Effector memory CD8-positive, alpha-beta T cell (primary cell): Measurements from ENCODE around the gene IP6K3.

ENCODE experiments used
- ATAC-seq: fragments of 150-1000 bp; cut with Tn5 transposase; replicated peaks from 2 replicates; pipeline ENCODE4 v1.10.0; 2021; ENCODE audit warnings: mild to moderate bottlenecking, moderate library complexity
- DNase-seq, 3 experiments: peaks; one replicate each; pipeline ENCODE4 v3.0.0; 2021
- H3K27ac Mint-ChIP-seq, 2 donors: one replicate each; pipeline ENCODE4 v1.8.0; 2022; ENCODE audit warnings: mild to moderate bottlenecking in 2 of 2, mixed read lengths in 2 of 2, moderate library complexity in 2 of 2
- H3K27me3 Mint-ChIP-seq, 2 donors: one replicate each; pipeline ENCODE4 v1.8.0; 2022; ENCODE audit warnings: mixed read lengths in 2 of 2
- H3K36me3 Mint-ChIP-seq: one replicate; pipeline ENCODE4 v1.8.0; 2022; ENCODE audit warnings: mild to moderate bottlenecking, moderate library complexity, mixed read lengths; ENCODE audit not compliant: insufficient read depth
- H3K4me1 Mint-ChIP-seq, 2 donors: one replicate each; pipeline ENCODE4 v1.8.0; 2022; ENCODE audit warnings: low read depth in 2 of 2, mixed read lengths in 2 of 2
- H3K4me3 Mint-ChIP-seq, 2 donors: one replicate each; pipeline ENCODE4 v1.8.0; 2022; ENCODE audit warnings: mild to moderate bottlenecking in 2 of 2, mixed read lengths in 2 of 2, moderate library complexity in 2 of 2
- H3K9me3 Mint-ChIP-seq, 2 donors: one replicate each; pipeline ENCODE4 v1.8.0; 2022; ENCODE audit warnings: mixed read lengths in 2 of 2

The IP6K3 gene

GRCh38 chr6:33685411-33686224, 61.1 kb downstream of the IP6K3 start:
- peaks cover 5 to 22% of the 10 kb centered on the region in 2 donors for H3K4me1 Mint-ChIP-seq
- H3K36me3 Mint-ChIP-seq = peaks cover 46% of the 10 kb centered on the region
- no peak for ATAC-seq
- H3K27ac Mint-ChIP-seq = peak overlapping the region; percentile 69 to 91
- no peak for DNase-seq
- no peaks in the 10 kb centered on the region for H3K9me3 Mint-ChIP-seq
- no peak overlapping the region for H3K4me3 Mint-ChIP-seq
- no peaks in the 10 kb centered on the region for H3K27me3 Mint-ChIP-seq

GRCh38 chr6:33684983-33685382, 61.7 kb downstream of the IP6K3 start:
- DNase-seq = no peak
- no peak for ATAC-seq
- H3K4me1 Mint-ChIP-seq = peaks cover 5 to 22% of the 10 kb centered on the region in 2 donors
- no peaks in the 10 kb centered on the region for H3K9me3 Mint-ChIP-seq
- peak overlapping the region; percentile 69 to 91 for H3K27ac Mint-ChIP-seq
- peaks cover 46% of the 10 kb centered on the region for H3K36me3 Mint-ChIP-seq
- H3K4me3 Mint-ChIP-seq = no peak overlapping the region
- H3K27me3 Mint-ChIP-seq = no peaks in the 10 kb centered on the region

- Mint-ChIP-seq H3K36me3 (peaks cover 50% of the 10 kb centered on the region), H3K27ac (peak overlapping the region in 1 of 2 donors; percentile 91), H3K27me3 (no peaks in the 10 kb centered on the region), H3K4me1 (peaks cover 4 to 21% of the 10 kb centered on the region in 2 donors), H3K4me3 (no peak overlapping the region), H3K9me3 (no peaks in the 10 kb centered on the region)
- ATAC-seq = no peak
- no peak for DNase-seq
Observed at GRCh38 chr6:33684428-33684896, 62.2 kb downstream of the IP6K3 start.

- Mint-ChIP-seq H3K27ac (peak overlapping the region; percentile 86 to 91), H3K36me3 (peaks cover 51% of the 10 kb centered on the region), H3K27me3 (no peaks in the 10 kb centered on the region), H3K4me1 (peaks cover 0 to 18% of the 10 kb centered on the region in 2 donors), H3K4me3 (peak overlapping the region in 1 of 2 donors; percentile 42), H3K9me3 (no peaks in the 10 kb centered on the region)
- peak; percentile 58 for ATAC-seq
- DNase-seq = no peak
Observed at GRCh38 chr6:33683576-33684427, 62.9 kb downstream of the IP6K3 start.

- H3K27ac Mint-ChIP-seq = peak overlapping the region; percentile 86 to 91
- peak in 2 of 3 experiments; percentile 46 to 49 for DNase-seq
- H3K36me3 Mint-ChIP-seq = peaks cover 50% of the 10 kb centered on the region
- H3K27me3 Mint-ChIP-seq = no peaks in the 10 kb centered on the region
- peaks cover 0 to 18% of the 10 kb centered on the region in 2 donors for H3K4me1 Mint-ChIP-seq
- H3K9me3 Mint-ChIP-seq = no peaks in the 10 kb centered on the region
- ATAC-seq = peak; percentile 87
- peak overlapping the region in 1 of 2 donors; percentile 42 for H3K4me3 Mint-ChIP-seq
Observed at GRCh38 chr6:33683051-33683571, 63.6 kb downstream of the IP6K3 start.

- DNase-seq (no peak), ATAC-seq (no peak)
- Mint-ChIP-seq H3K27me3 (no peaks in the 10 kb centered on the region), H3K4me3 (no peak overlapping the region), H3K36me3 (peaks cover 49% of the 10 kb centered on the region), H3K27ac (peak overlapping the region; percentile 61 to 91), H3K4me1 (peaks cover 0 to 18% of the 10 kb centered on the region in 2 donors), H3K9me3 (no peaks in the 10 kb centered on the region)
Observed at GRCh38 chr6:33682341-33682740, 64.4 kb downstream of the IP6K3 start.

GRCh38 chr6:33679761-33680160, 66.9 kb downstream of the IP6K3 start:
- DNase-seq (no peak), ATAC-seq (no peak)
- peaks cover 57% of the 10 kb centered on the region for H3K36me3 Mint-ChIP-seq
- peaks cover 0 to 14% of the 10 kb centered on the region in 2 donors for H3K4me1 Mint-ChIP-seq
- peak overlapping the region in 1 of 2 donors; percentile 31 for H3K27ac Mint-ChIP-seq
- H3K27me3 Mint-ChIP-seq = no peaks in the 10 kb centered on the region
- no peaks in the 10 kb centered on the region for H3K9me3 Mint-ChIP-seq
- no peak overlapping the region for H3K4me3 Mint-ChIP-seq

- H3K4me3 Mint-ChIP-seq = no peak overlapping the region
- H3K4me1 Mint-ChIP-seq = peaks cover 0 to 14% of the 10 kb centered on the region in 2 donors
- H3K36me3 Mint-ChIP-seq = peaks cover 59% of the 10 kb centered on the region
- H3K27ac Mint-ChIP-seq = no peak overlapping the region
- ATAC-seq (no peak), DNase-seq (no peak)
- no peaks in the 10 kb centered on the region for H3K27me3 Mint-ChIP-seq
- no peaks in the 10 kb centered on the region for H3K9me3 Mint-ChIP-seq
Observed at GRCh38 chr6:33678932-33679490, 67.7 kb downstream of the IP6K3 start.

- no peak overlapping the region for H3K4me3 Mint-ChIP-seq
- H3K9me3 Mint-ChIP-seq = no peaks in the 10 kb centered on the region
- no peaks in the 10 kb centered on the region for H3K27me3 Mint-ChIP-seq
- ATAC-seq = no peak
- DNase-seq = no peak
- H3K36me3 Mint-ChIP-seq = peaks cover 54% of the 10 kb centered on the region
- H3K27ac Mint-ChIP-seq = peak overlapping the region in 1 of 2 donors; percentile 19
- H3K4me1 Mint-ChIP-seq = peaks cover 0 to 10% of the 10 kb centered on the region in 2 donors
Observed at GRCh38 chr6:33678233-33678931, 68.3 kb downstream of the IP6K3 start.

- Mint-ChIP-seq H3K4me3 (no peak overlapping the region), H3K4me1 (peaks cover 0 to 5% of the 10 kb centered on the region in 2 donors), H3K27ac (peak overlapping the region in 1 of 2 donors; percentile 32), H3K36me3 (peaks cover 54% of the 10 kb centered on the region), H3K27me3 (no peaks in the 10 kb centered on the region), H3K9me3 (no peaks in the 10 kb centered on the region)
- DNase-seq = no peak
- no peak for ATAC-seq
Observed at GRCh38 chr6:33677689-33678088, 69.0 kb downstream of the IP6K3 start.

GRCh38 chr6:33677143-33677660, 69.5 kb downstream of the IP6K3 start:
- H3K36me3 Mint-ChIP-seq = peaks cover 50% of the 10 kb centered on the region
- no peaks in the 10 kb centered on the region for H3K27me3 Mint-ChIP-seq
- H3K4me3 Mint-ChIP-seq = no peak overlapping the region
- H3K9me3 Mint-ChIP-seq = no peaks in the 10 kb centered on the region
- no peak for ATAC-seq
- peaks cover 0 to 2% of the 10 kb centered on the region in 2 donors for H3K4me1 Mint-ChIP-seq
- H3K27ac Mint-ChIP-seq = peak overlapping the region in 1 of 2 donors; percentile 32
- no peak for DNase-seq

GRCh38 chr6:33676416-33677142, 70.1 kb downstream of the IP6K3 start:
- H3K4me1 Mint-ChIP-seq = peaks cover 0 to 2% of the 10 kb centered on the region in 2 donors
- no peak for DNase-seq
- peak overlapping the region in 1 of 2 donors; percentile 13 for H3K27ac Mint-ChIP-seq
- H3K36me3 Mint-ChIP-seq = peaks cover 47% of the 10 kb centered on the region
- ATAC-seq = no peak
- no peaks in the 10 kb centered on the region for H3K27me3 Mint-ChIP-seq
- no peak overlapping the region for H3K4me3 Mint-ChIP-seq
- H3K9me3 Mint-ChIP-seq = no peaks in the 10 kb centered on the region
